BJ (cell line): Measurements from ENCODE around the gene TOP2A. TPM values are rescaled to one million over a fixed set of nuclear protein-coding genes. Genes with fewer than 3 reads are reported as not detected.
"Not testable (repeated sequence)": the region's sequence is repeated elsewhere in the genome, so short reads cannot be mapped to it uniquely, and the experiment has no call there.

ENCODE experiments used
- CTCF ChIA-PET: fragments of 350-600 bp; formaldehyde crosslinking; extraction: SDS; loops from one replicate; lab custom pipeline; 2021; ENCODE audit warnings: antibody characterized with exemption, inconsistent platforms; lab: Yijun Ruan, JAX
- POLR2A ChIA-PET: fragments of 300-600 bp; sonication (Branson Sonifier 250); formaldehyde crosslinking; extraction: SDS; loops from one replicate; lab custom pipeline; 2021; ENCODE audit warnings: antibody characterized with exemption; lab: Charles Lee
- DNase-seq: peaks from one replicate; pipeline ENCODE4 v3.0.0-alpha.2; 2011; ENCODE audit warnings: low read depth
- H3K27me3 ChIP-seq: 2 replicates; pipeline ENCODE4 v1.6.0; 2011; ENCODE audit warnings: low read length; ENCODE audit not compliant: control insufficient read depth, insufficient read depth
- H3K36me3 ChIP-seq: 2 replicates; pipeline ENCODE4 v1.5.1; 2011; ENCODE audit warnings: low read length; ENCODE audit not compliant: control insufficient read depth, insufficient read depth
- H3K4me3 ChIP-seq: 2 replicates; pipeline ENCODE4 v1.5.1; 2011; ENCODE audit warnings: low read depth, mild to moderate bottlenecking, control low read depth, low read length
- CTCF ChIP-seq: IDR thresholded peaks from 2 replicates; pipeline ENCODE4 v1.5.1; 2011; ENCODE audit warnings: low read depth, mild to moderate bottlenecking, control low read depth, inconsistent platforms, low read length, moderate library complexity; ENCODE audit not compliant: insufficient read depth
- polyA plus RNA-seq: library from polyadenylated mRNA; depleted of rRNA; stranded (reverse); fragments of >200 nt; gene quantifications from 2 replicates; pipeline ENCODE4 v1.2.3, GENCODE V29; 2011

TOP2A gene
- polyA plus RNA-seq, 1 experiment, result 31.8 TPM

- POLR2A ChIA-PET, result interaction anchor here (0.6 kb wide), 1 partner anchor 198 kb away, joined by 3 read pairs; no protein-coding TSS in a partner anchor
- TF ChIP-seq CTCF, result no peak
- no peak overlapping the region for H3K4me3 ChIP-seq
- DNase-seq, result no peak
- no peaks in the 10 kb centered on the region for H3K36me3 ChIP-seq
- H3K27me3 ChIP-seq, result no peaks in the 10 kb centered on the region
- CTCF ChIA-PET, result interaction anchor here (2.1 kb wide), 1 partner anchor 12 kb away, joined by 6 read pairs; no protein-coding TSS in a partner anchor
Observed at GRCh38 chr17:40374821-40375498, 42.7 kb downstream of the TOP2A start.

- no peaks in the 10 kb centered on the region for H3K36me3 ChIP-seq
- H3K27me3 ChIP-seq, result no peaks in the 10 kb centered on the region
- no peak for DNase-seq
- TF ChIP-seq CTCF, result no peak
- POLR2A ChIA-PET, result interaction anchor here (0.6 kb wide), 1 partner anchor 197 kb away, joined by 3 read pairs; no protein-coding TSS in a partner anchor
- CTCF ChIA-PET, result interaction anchor here (1.0 to 2.1 kb wide), 3 partner anchors 11 to 102 kb away, joined by 3 to 6 read pairs (median 3); no protein-coding TSS in a partner anchor
- H3K4me3 ChIP-seq, result no peak overlapping the region
Observed at GRCh38 chr17:40373999-40374398, 43.7 kb downstream of the TOP2A start.

GRCh38 chr17:40373324-40373723, 44.4 kb downstream of the TOP2A start:
- H3K36me3 ChIP-seq, result no peaks in the 10 kb centered on the region
- CTCF ChIA-PET, result interaction anchor here (0.6 to 1.4 kb wide), 4 partner anchors 19 to 242 kb away, joined by 3 to 5 read pairs (median 3); no protein-coding TSS in a partner anchor
- TF ChIP-seq CTCF, result no peak
- H3K4me3 ChIP-seq, result no peak overlapping the region
- POLR2A ChIA-PET, result no interaction called here
- no peak for DNase-seq
- no peaks in the 10 kb centered on the region for H3K27me3 ChIP-seq

GRCh38 chr17:40372644-40373043, 45.1 kb downstream of the TOP2A start:
- CTCF ChIA-PET, result interaction anchor here (1.0 to 1.4 kb wide), 4 partner anchors 10 to 103 kb away, joined by 3 to 5 read pairs (median 3); no protein-coding TSS in a partner anchor
- H3K4me3 ChIP-seq, DNase-seq, POLR2A ChIA-PET, H3K27me3 ChIP-seq, H3K36me3 ChIP-seq: not testable (repeated sequence)

- no peak for TF ChIP-seq CTCF
- ChIA-PET POLR2A (no interaction called here), CTCF (interaction anchor here (1.0 to 1.1 kb wide), 3 partner anchors 9 to 17 kb away, joined by 3 to 5 read pairs (median 3); no protein-coding TSS in a partner anchor)
- DNase-seq, result no peak
- no peaks in the 10 kb centered on the region for H3K27me3 ChIP-seq
- no peak overlapping the region for H3K4me3 ChIP-seq
- H3K36me3 ChIP-seq, result no peaks in the 10 kb centered on the region
Observed at GRCh38 chr17:40372031-40372430, 45.7 kb downstream of the TOP2A start.
